H1 (cell line): ENCODE measurements around the gene DNAL4. TPM values are rescaled to one million over a fixed set of nuclear protein-coding genes. Genes with fewer than 3 reads are reported as not detected.

Source experiments
- polyA plus RNA-seq, 7 experiments: library from polyadenylated mRNA; depleted of rRNA in 3 of 7; stranded (reverse) in 5 of 7; unstranded in 2 of 7; fragments of >200 nt in 5 of 7; fragments of 200-250 nt in 2 of 7; gene quantifications; 1 replicate in 5 of 7; 2 replicates in 1 of 7; 4 replicates in 1 of 7; pipeline versions ENCODE4 v1.2.1 to v1.2.3, GENCODE V29; 2011 to 2013; ENCODE audit warnings: missing spikeins in 2 of 7, mixed read lengths in 2 of 7
- small RNA-seq: library from polyadenylated mRNA; stranded (forward); fragments of <200 nt; extraction: miRNeasy Mini kit (QIAGEN cat#:217004); gene quantifications from one replicate; pipeline ENCODE3, GENCODE V24; 2013; ENCODE audit not compliant: insufficient read depth
- total RNA-seq: library from RNA; stranded (reverse); fragmentation: NEBNext Ultra II Directional; extraction: Animal tissue kit (Norgen Biotek cat#: 25700); gene quantifications from 2 replicates; pipeline ENCODE4 v1.2.1, GENCODE V29; 2021

DNAL4 gene
- total and polyA plus RNA-seq, 2 of the 8 experiments (the other 6 are each of a cell fraction or from before 2014, with no cell fraction given): 8.8 to 14.0 TPM

Small RNA genes lying within 50 kb of the gene (small RNA-seq; reads per million reads assigned to genes)
- not detected for gene AL021707.8

Other genes with a start within 250 kb of the DNAL4 start
- gene DMC1, start 224.0 kb downstream of the DNAL4 start, total RNA-seq: 7.1 and 7.2 TPM in 2 replicates
- gene DMC1, start 224.0 kb downstream of the DNAL4 start, polyA plus RNA-seq (2011; rRNA removed): 3.8 and 20.2 TPM in 2 replicates
- 3.8 and 3.9 TPM in 2 replicates for gene FAM227A, start 137.8 kb downstream of the DNAL4 start, total RNA-seq
- gene FAM227A, start 137.8 kb downstream of the DNAL4 start, polyA plus RNA-seq (2011; rRNA removed): 2.1 TPM in 2 replicates
- 23.2 and 24.4 TPM in 2 replicates for gene CBY1, start 137.5 kb downstream of the DNAL4 start, total RNA-seq
- gene CBY1, start 137.5 kb downstream of the DNAL4 start, polyA plus RNA-seq (2011; rRNA removed): 28.5 and 30.2 TPM in 2 replicates
- gene TOMM22, start 112.2 kb downstream of the DNAL4 start, total RNA-seq: 125 and 138 TPM in 2 replicates
- gene TOMM22, start 112.2 kb downstream of the DNAL4 start, polyA plus RNA-seq (2011; rRNA removed): 47.8 and 84.0 TPM in 2 replicates
- 20.2 and 21.3 TPM in 2 replicates for gene JOSD1, start 93.2 kb downstream of the DNAL4 start, total RNA-seq
- gene JOSD1, start 93.2 kb downstream of the DNAL4 start, polyA plus RNA-seq (2011; rRNA removed): 16.7 and 18.4 TPM in 2 replicates
- 91.8 and 92.0 TPM in 2 replicates for gene GTPBP1, start 88.2 kb downstream of the DNAL4 start, total RNA-seq
- gene GTPBP1, start 88.2 kb downstream of the DNAL4 start, polyA plus RNA-seq (2011; rRNA removed): 53.1 and 80.2 TPM in 2 replicates
- 10.5 and 11.7 TPM in 2 replicates for gene SUN2, start 38.1 kb downstream of the DNAL4 start, total RNA-seq
- 5.1 and 8.3 TPM in 2 replicates for gene SUN2, start 38.1 kb downstream of the DNAL4 start, polyA plus RNA-seq (2011; rRNA removed)
- gene NPTXR, start 49.9 kb upstream of the DNAL4 start, total RNA-seq: 5.8 and 6.4 TPM in 2 replicates
- gene NPTXR, start 49.9 kb upstream of the DNAL4 start, polyA plus RNA-seq (2011; rRNA removed): 3.7 and 4.9 TPM in 2 replicates
- 27.5 and 28.2 TPM in 2 replicates for gene CBX6, start 78.1 kb upstream of the DNAL4 start, total RNA-seq
- 10.6 and 11.7 TPM in 2 replicates for gene CBX6, start 78.1 kb upstream of the DNAL4 start, polyA plus RNA-seq (2011; rRNA removed)
- not detected in 2 replicates for gene APOBEC3A, start 163.5 kb upstream of the DNAL4 start, total RNA-seq
- not detected in 2 replicates for gene APOBEC3A, start 163.5 kb upstream of the DNAL4 start, polyA plus RNA-seq (2011; rRNA removed)
- gene APOBEC3B, start 188.2 kb upstream of the DNAL4 start, total RNA-seq: 14.2 and 16.3 TPM in 2 replicates
- gene APOBEC3B, start 188.2 kb upstream of the DNAL4 start, polyA plus RNA-seq (2011; rRNA removed): 43.3 and 74.9 TPM in 2 replicates
- gene APOBEC3C, start 220.1 kb upstream of the DNAL4 start, total RNA-seq: 23.3 and 23.7 TPM in 2 replicates
- gene APOBEC3C, start 220.1 kb upstream of the DNAL4 start, polyA plus RNA-seq (2011; rRNA removed): 20.3 and 22.8 TPM in 2 replicates
- gene APOBEC3D, start 227.0 kb upstream of the DNAL4 start, total RNA-seq: 5.5 and 7.2 TPM in 2 replicates
- 2.2 and 4.3 TPM in 2 replicates for gene APOBEC3D, start 227.0 kb upstream of the DNAL4 start, polyA plus RNA-seq (2011; rRNA removed)
- 7.3 and 9.7 TPM in 2 replicates for gene APOBEC3F, start 246.7 kb upstream of the DNAL4 start, total RNA-seq
- gene APOBEC3F, start 246.7 kb upstream of the DNAL4 start, polyA plus RNA-seq (2011; rRNA removed): 4.0 and 5.5 TPM in 2 replicates